Caco-2 (cell line): ENCODE data around the gene NT5C3B. TPM values are rescaled to one million over a fixed set of nuclear protein-coding genes. Genes with fewer than 3 reads are reported as not detected.

ENCODE experiments used
- Bru-seq: library from RNA; stranded (reverse); fragments of 400-500 nt; gene quantifications from one replicate; lab custom pipeline; 2021; lab: Mats Ljungman, UMichigan
- BruChase-seq, 2 experiments: library from RNA; stranded (reverse); fragments of 400-500 nt; gene quantifications; one replicate each; lab custom pipeline; 2021; lab: Mats Ljungman, UMichigan
- BruUV-seq: library from RNA; stranded (reverse); fragments of 400-500 nt; replicated peaks from 2 replicates; lab custom pipeline; 2021; lab: Mats Ljungman, UMichigan
- CTCF ChIA-PET: fragments of 300-600 bp; sonication (Branson Sonifier 250); formaldehyde crosslinking; loops from one replicate; lab custom pipeline; 2022; ENCODE audit warnings: antibody characterized with exemption; lab: Charles Lee
- POLR2A ChIA-PET: fragments of 300-600 bp; sonication (Branson Sonifier 250); formaldehyde crosslinking; loops from one replicate; lab custom pipeline; 2022; ENCODE audit warnings: antibody characterized with exemption; lab: Charles Lee
- DNase-seq, 2 experiments: peaks; one replicate each; pipeline versions ENCODE4 v3.0.0 to v3.0.0-alpha.2; 2020 to 2022
- H3K27me3 ChIP-seq: replicated peaks from 2 replicates; pipeline ENCODE4 v1.6.0; 2011; ENCODE audit warnings: low read length; ENCODE audit not compliant: control insufficient read depth, insufficient read depth
- H3K36me3 ChIP-seq: 2 replicates; pipeline ENCODE4 v1.5.1; 2011; ENCODE audit warnings: low read length; ENCODE audit not compliant: control insufficient read depth, insufficient read depth
- H3K4me1 ChIP-seq: fragments of 250-450 bp; sonication (Bioruptor Pico); 2 replicates; pipeline ENCODE4 v1.5.1; 2020; ENCODE audit warnings: mild to moderate bottlenecking
- H3K4me3 ChIP-seq: 2 replicates; pipeline ENCODE4 v1.5.1; 2011; ENCODE audit warnings: low read depth, mild to moderate bottlenecking, control low read depth, low read length
- H3K9me3 ChIP-seq: fragments of 250-450 bp; sonication (Bioruptor Pico); 2 replicates; pipeline ENCODE4 v1.5.1; 2020; ENCODE audit warnings: mild to moderate bottlenecking, moderate library complexity
- H3K27ac Mint-ChIP-seq: one replicate; pipeline ENCODE4 v1.8.0; 2022; ENCODE audit warnings: mixed read lengths; ENCODE audit not compliant: unreplicated experiment
- H3K27me3 Mint-ChIP-seq: one replicate; pipeline ENCODE4 v1.8.0; 2022; ENCODE audit warnings: mixed read lengths; ENCODE audit not compliant: insufficient read depth, unreplicated experiment
- H3K36me3 Mint-ChIP-seq: one replicate; pipeline ENCODE4 v1.8.0; 2022; ENCODE audit warnings: mild to moderate bottlenecking, mixed read lengths; ENCODE audit not compliant: insufficient read depth, unreplicated experiment
- H3K4me1 Mint-ChIP-seq: one replicate; pipeline ENCODE4 v1.8.0; 2022; ENCODE audit warnings: low read depth, mixed read lengths; ENCODE audit not compliant: unreplicated experiment
- H3K4me3 Mint-ChIP-seq: one replicate; pipeline ENCODE4 v1.8.0; 2022; ENCODE audit warnings: mild to moderate bottlenecking, moderate library complexity, mixed read lengths; ENCODE audit not compliant: unreplicated experiment
- H3K9me3 Mint-ChIP-seq: one replicate; pipeline ENCODE4 v1.8.0; 2022; ENCODE audit warnings: mixed read lengths; ENCODE audit not compliant: unreplicated experiment
- CTCF ChIP-seq, 2 experiments: fragments of 200-600 bp in 1 of 2; IDR thresholded peaks; 1 replicate in 1 of 2; 2 replicates in 1 of 2; pipeline versions ENCODE4 v1.5.1 to v1.8.0; 2011 to 2022; ENCODE audit warnings: antibody characterized with exemption in 1 of 2, control low read depth in 1 of 2, inconsistent platforms in 1 of 2, low read depth in 1 of 2, low read length in 1 of 2, mild to moderate bottlenecking in 1 of 2, moderate library complexity in 1 of 2; ENCODE audit not compliant: insufficient read depth in 1 of 2, severe bottlenecking in 1 of 2, unreplicated experiment in 1 of 2
- intact Hi-C: fragments of 100-400 bp; cut with micrococcal nuclease; formaldehyde crosslinking; loops from one replicate; pipeline ENCODE4 v1.10.0; 2022; ENCODE audit not compliant: unreplicated experiment
- long read RNA-seq: library from polyadenylated mRNA; stranded (forward); transcript quantifications from one replicate; pipeline ENCODE4 v2.0.0, GENCODE V29; 2022
- total RNA-seq: library from RNA; stranded (reverse); gene quantifications from 2 replicates; pipeline ENCODE4 v1.2.3, GENCODE V29; 2022

Gene NT5C3B
- total RNA-seq = 85.4 and 94.5 TPM in 2 replicates
- Bru-seq, nascent RNA = percentile 72 among the genes with signal in this experiment
- BruChase-seq, experiment 1, labeled RNA remaining after a 2-hour chase = percentile 70 among the genes with signal in this experiment
- percentile 83 among the genes with signal in this experiment for BruChase-seq, experiment 2, labeled RNA remaining after a 6-hour chase
- long read RNA-seq, transcript NT5C3B-216 (8 exons, 1,534 nt) = major isoform, 85 of 163 reads
- long read RNA-seq, transcript NT5C3B-207 (8 exons, 1,729 nt) = minor isoform, 5 of 163 reads
- long read RNA-seq, transcript NT5C3B-206 (9 exons, 1,573 nt) = minor isoform, 11 of 163 reads
- long read RNA-seq, transcript NT5C3B-203 (9 exons, 975 nt) = minor isoform, 14 of 163 reads
- long read RNA-seq, partial matches to known transcripts = 2 of 163 reads
- long read RNA-seq, other reads (novel, unspliced or antisense) = 44 of 163 reads

GRCh38 chr17:41835800-41836549 lies at the start of gene NT5C3B:
TSS of gene NT5C3B (minus strand) at chr17:41836232. CDS start at chr17:41836193, 39 bp downstream.
- no peak for TF ChIP-seq CTCF (IDR thresholded peaks at IDR 0.05; ENCODE audit: insufficient read depth in 1 of 2, low read depth in 1 of 2, low read length in 1 of 2, severe bottlenecking in 1 of 2, unreplicated experiment in 1 of 2)
- DNase-seq = peak; percentile 71 to 80
- no TSS peak for BruUV-seq
- Mint-ChIP-seq H3K4me3 (peak within 1 kb of the TSS; percentile 78), H3K27me3 (no peaks in the 10 kb centered on the region), H3K27ac (peak within 1 kb of the TSS; percentile 39), H3K4me1 (peaks cover 8% of the 10 kb centered on the region), H3K36me3 (peaks cover 20% of the 10 kb centered on the region), H3K9me3 (no peaks in the 10 kb centered on the region)
- CTCF ChIA-PET = interaction anchor here (0.5 to 0.7 kb wide), 2 partner anchors 141 to 151 kb away, joined by 3 to 4 read pairs; no protein-coding TSS in a partner anchor
- H3K9me3 ChIP-seq = no peaks in the 10 kb centered on the region
- 0 out of 2 replicates have a peak, but pooled peaks cover 3% of the 10 kb centered on the region for H3K4me1 ChIP-seq
- H3K27me3 ChIP-seq = no peaks in the 10 kb centered on the region
- intact Hi-C loops = no loop called here
- POLR2A ChIA-PET = interaction anchor here (0.7 kb wide), 1 partner anchor 148 kb away, joined by 3 read pairs; no protein-coding TSS in a partner anchor
- peak within 1 kb of the TSS; percentile 74 for H3K4me3 ChIP-seq
- H3K36me3 ChIP-seq = peaks cover 2% of the 10 kb centered on the region

DNA sequence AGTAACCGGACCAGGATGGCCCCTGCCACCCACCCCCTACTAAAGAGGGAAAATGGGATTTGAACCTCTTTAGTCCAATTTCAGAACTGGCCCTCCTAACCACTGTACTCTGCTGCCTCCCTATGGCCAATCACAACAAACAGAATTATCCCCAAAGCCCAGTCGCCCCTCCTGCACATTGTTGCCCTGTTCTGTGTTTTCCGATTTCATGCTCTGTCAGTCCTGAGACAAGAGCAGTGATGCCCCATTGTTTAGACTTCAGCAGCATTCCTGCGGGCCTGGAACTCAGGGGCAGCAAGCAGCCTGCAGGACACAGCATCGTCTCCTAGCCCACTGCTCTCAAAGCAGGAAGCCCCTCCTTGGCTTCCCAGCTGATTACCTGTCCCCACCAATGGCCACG lies 49.7 kb upstream of the NT5C3B start:
- Histone ChIP-seq H3K4me3 (no peak overlapping the region), H3K4me1 (no peaks in the 10 kb centered on the region), H3K9me3 (no peaks in the 10 kb centered on the region), H3K36me3 (peaks cover 8% of the 10 kb centered on the region), H3K27me3 (no peaks in the 10 kb centered on the region)
- intact Hi-C loops = loop anchor here (1.0 kb wide), 1 partner anchor 147 kb away; no protein-coding TSS in a partner anchor
- Mint-ChIP-seq H3K27ac (no peak overlapping the region), H3K9me3 (no peaks in the 10 kb centered on the region), H3K36me3 (peaks cover 98% of the 10 kb centered on the region), H3K4me3 (no peak overlapping the region), H3K4me1 (no peaks in the 10 kb centered on the region), H3K27me3 (no peaks in the 10 kb centered on the region)
- peak; percentile 35 for TF ChIP-seq CTCF (IDR thresholded peaks at IDR 0.05; ENCODE audit: insufficient read depth in 1 of 2, low read depth in 1 of 2, low read length in 1 of 2, severe bottlenecking in 1 of 2, unreplicated experiment in 1 of 2)
- ChIA-PET POLR2A (no interaction called here), CTCF (interaction anchor here (0.6 to 0.7 kb wide), 2 partner anchors 8 to 74 kb away, joined by 3 to 5 read pairs; no protein-coding TSS in a partner anchor)
- no TSS peak for BruUV-seq
- peak in 1 of 2 experiments; percentile 37 for DNase-seq

- Mint-ChIP-seq H3K27me3 (no peaks in the 10 kb centered on the region), H3K4me3 (no peak overlapping the region), H3K36me3 (peaks cover 100% of the 10 kb centered on the region), H3K9me3 (no peaks in the 10 kb centered on the region), H3K4me1 (no peaks in the 10 kb centered on the region), H3K27ac (no peak overlapping the region)
- CTCF ChIA-PET = interaction anchor here (0.6 kb wide), 1 partner anchor 82 kb away, joined by 3 read pairs; no protein-coding TSS in a partner anchor
- POLR2A ChIA-PET = interaction anchor here (0.6 kb wide), 1 partner anchor 82 kb away, joined by 7 read pairs; no protein-coding TSS in a partner anchor
- Histone ChIP-seq H3K36me3 (peaks cover 13% of the 10 kb centered on the region), H3K9me3 (no peaks in the 10 kb centered on the region), H3K4me1 (no peaks in the 10 kb centered on the region), H3K27me3 (no peaks in the 10 kb centered on the region), H3K4me3 (no peak overlapping the region)
- intact Hi-C loops = no loop called here
- DNase-seq = no peak
- TF ChIP-seq CTCF (IDR thresholded peaks at IDR 0.05; ENCODE audit: insufficient read depth in 1 of 2, low read depth in 1 of 2, low read length in 1 of 2, severe bottlenecking in 1 of 2, unreplicated experiment in 1 of 2) = no peak
- no TSS peak for BruUV-seq
Observed at GRCh38 chr17:41882756-41883155, 46.7 kb upstream of the NT5C3B start.
